HT-29 (cell line): Measurements from ENCODE around the gene RABGGTA. TPM values are rescaled to one million over a fixed set of nuclear protein-coding genes. Genes with fewer than 3 reads are reported as not detected.
A peak's percentile ranks its signal among the peaks of the same experiment; 100 is the strongest.
"Not testable (repeated sequence)": the region's sequence is repeated elsewhere in the genome, so short reads cannot be mapped to it uniquely, and the experiment has no call there.

Experiments used
- DNase-seq: peaks from one replicate; pipeline ENCODE4 v3.0.0-alpha.2; 2015; ENCODE audit warnings: low spot score
- total RNA-seq: library from RNA; depleted of rRNA; stranded (reverse); fragments of >200 nt; shearing (Covaris generic); gene quantifications from 2 replicates; pipeline ENCODE4 v1.2.3, GENCODE V29; 2014

Gene RABGGTA
- total RNA-seq, 1 experiment from 2014 or later, result 34.4 TPM

DNA sequence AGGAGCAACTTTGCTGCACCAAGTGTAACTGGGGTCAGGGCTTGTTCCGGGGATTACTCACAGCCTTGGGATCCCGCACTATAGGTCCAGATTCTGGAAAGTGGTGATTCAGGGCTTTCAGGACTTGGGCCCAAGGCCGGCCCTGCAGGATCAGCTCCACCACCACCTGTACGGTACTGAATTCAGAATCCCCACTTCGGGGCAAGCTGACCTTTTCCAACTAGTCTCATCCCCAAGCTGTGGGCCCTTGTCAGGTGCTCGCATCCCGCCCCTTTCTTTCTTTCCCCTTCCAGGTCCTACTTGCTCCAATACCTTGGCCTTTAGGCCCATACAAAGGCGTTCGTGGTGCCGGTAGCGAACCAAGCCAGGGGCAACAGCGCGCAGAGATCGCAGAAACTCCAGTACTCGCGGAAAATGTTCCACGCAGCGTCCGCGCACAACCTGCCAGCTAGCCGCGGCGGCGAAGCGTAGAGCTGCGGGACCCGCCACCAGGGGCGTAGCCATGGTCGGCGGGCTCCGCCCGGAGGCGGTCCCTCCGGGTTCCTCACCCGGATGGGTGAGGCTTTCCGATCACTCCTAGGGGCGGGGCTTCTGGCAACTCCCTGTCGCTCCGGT, 29.5 kb downstream of the RABGGTA start:
- peak; percentile 85 for DNase-seq

DNA sequence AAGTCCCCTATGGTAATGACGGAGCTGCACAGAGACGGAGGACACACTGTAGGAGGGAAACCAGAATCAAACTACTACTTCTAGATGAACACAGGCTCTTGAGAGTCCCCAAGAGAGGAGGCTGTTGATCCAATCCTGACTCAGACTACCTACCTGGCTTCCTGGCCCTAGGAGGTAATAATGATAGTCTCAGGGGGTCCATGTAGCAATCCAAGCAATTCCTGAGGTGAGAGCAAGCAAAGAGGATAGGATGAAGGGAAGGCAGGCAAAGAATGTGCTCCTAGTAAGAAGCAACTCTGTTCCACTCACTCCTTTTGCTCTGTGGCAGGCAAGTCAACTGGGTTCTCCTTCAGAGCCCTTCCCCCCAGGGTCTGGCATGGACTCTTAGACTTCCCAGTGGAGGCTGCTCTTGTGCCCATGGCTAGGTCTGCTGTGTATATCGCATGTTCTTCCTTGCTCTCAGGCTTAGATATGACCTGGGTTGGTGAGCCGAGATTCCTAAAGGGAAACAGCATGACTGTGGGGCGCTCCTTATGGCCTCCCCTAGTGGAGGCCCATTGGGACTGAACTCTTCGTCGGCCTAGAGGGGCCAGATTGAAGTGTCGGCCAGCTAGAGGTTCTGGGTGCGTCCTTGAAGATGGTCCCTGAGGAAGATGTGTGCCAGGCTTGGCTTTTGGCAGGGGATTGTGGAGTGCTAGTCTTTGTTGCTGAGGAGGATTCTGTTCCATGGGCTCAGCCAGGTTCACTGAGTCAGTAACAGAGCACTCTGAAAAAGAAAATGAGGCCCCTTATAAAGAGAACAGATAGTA, 31.1 kb downstream of the RABGGTA start:
- DNase-seq, result no peak

DNA sequence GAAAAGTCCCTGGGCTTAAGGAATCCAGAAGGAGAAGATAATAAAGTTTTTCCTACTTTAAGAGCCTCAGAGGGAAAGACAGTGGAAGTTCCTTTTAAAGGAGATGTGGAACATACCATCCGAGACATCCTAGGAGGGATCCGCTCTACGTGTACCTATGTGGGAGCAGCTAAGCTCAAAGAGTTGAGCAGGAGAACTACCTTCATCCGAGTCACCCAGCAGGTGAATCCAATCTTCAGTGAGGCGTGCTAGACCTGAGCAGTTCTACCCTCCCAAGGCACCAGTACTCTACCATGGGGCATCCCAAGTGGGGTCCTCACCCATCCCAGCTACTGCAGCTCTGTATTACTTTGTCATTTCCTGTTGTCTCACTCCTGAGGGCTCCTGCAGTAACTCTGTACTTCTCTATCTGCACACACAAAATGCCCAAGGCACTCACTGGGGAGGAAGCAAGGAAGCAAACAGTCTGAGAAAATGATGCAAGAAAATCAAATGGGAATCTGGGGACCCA, 32.8 kb downstream of the RABGGTA start:
- no peak for DNase-seq

DNA sequence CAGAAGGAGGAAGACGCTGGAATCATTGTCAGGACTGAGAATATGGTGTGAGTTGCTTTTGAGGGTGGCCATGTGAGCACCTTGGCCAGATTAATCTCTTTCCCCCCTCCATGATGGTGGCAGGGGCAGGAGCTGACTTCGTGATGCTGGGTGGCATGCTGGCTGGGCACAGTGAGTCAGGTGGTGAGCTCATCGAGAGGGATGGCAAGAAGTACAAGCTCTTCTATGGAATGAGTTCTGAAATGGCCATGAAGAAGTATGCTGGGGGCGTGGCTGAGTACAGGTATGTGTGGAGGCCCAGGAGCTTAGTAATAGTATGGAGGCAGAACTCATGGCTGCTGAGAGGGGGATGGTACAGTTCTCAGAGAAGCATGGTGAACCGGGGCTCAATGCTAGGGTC, 33.3 kb downstream of the RABGGTA start:
- DNase-seq, result no peak

DNA sequence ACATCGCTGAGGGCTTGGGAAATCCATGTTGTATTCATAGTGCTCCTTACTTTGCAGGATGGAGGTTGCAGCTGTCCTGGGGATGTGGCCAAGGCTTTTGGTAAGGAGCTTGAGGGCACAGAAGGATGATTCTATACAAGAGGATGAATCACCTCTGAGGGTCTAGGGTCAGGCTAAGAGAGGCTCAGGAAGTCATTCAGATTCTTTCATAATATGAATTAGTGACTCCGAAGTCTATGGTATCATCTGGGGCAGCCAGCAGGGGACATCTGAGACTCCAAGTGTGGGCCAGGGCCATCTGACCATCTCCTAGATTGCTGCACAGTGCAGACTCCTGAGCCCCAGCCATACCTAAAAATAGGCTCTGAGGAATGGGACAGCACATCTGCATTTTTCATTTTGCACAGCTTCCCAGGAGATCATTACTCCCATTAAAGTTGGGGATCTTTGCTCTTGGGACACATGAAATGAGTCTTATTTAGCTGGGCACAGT, 33.9 kb downstream of the RABGGTA start:
- DNase-seq, result no peak

DNA sequence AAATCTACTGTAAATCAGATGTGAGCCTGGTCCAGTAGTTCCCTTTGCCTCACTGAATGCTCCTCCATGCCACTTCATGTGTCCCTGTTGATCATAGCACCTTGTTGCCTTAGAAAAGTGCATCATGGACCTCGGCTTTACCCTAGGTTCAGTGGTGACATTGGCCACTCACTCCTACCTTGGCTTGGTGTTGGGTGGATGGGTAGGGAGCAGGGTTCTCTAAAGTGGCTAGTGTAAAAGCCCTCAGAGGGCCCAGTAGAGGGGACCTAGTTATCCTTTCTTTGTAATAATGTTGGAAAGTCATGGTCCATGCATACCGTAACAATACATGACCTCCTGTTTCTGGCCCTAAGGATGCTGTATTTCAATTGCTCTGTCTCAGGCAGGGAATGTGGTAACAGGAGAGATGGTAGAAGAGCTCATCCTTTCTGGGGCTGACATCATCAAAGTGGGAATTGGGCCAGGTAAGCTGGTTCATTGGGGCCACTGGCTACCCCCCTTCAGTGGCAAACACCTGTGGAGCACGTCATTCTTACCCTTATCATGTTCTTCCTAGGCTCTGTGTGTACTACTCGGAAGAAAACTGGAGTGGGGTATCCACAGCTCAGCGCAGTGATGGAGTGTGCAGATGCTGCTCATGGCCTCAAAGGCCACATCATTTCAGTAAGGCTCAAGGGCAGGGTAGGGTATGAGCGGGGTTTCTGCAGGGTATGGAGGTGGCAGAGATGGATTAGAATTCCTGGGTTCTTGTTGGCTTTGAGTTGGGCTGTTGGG, 34.5 kb downstream of the RABGGTA start:
- DNase-seq, result no peak

DNA sequence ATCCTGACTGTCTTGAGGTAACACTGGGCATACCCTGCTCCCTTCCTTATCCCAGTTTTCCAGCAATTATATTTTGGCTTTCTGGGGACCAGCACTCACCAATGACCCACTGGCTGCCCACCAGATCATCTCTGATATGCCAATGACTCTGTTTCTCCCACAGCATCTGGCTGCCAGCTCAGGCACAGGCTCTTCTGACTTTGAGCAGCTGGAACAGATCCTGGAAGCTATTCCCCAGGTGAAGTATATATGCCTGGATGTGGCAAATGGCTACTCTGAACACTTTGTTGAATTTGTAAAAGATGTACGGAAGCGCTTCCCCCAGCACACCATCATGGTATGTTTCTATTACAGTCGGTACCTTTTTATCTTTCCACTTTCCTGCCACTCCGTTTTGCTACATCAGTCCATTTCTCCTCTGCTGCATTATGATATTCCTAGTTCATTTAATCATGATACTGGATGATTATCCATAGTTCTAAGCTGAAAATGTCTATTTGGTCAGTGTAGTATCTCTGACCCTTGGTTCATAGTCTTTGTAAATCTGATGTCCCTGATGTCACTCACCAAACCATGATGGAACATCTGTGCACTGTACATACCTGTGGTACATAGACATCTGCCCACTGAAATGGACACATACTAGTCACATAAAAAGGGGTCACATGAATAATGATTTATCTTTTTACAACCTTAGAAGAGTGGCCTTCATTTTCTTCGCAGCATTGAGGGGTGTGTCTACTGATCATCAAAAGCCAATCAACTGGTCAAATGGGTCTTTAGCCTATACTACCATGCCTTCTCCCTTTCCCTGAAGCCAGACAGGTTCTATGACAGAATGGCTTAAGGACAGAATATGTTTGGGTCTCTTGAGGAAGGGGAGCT, 35.4 kb downstream of the RABGGTA start:
- no peak for DNase-seq

DNA sequence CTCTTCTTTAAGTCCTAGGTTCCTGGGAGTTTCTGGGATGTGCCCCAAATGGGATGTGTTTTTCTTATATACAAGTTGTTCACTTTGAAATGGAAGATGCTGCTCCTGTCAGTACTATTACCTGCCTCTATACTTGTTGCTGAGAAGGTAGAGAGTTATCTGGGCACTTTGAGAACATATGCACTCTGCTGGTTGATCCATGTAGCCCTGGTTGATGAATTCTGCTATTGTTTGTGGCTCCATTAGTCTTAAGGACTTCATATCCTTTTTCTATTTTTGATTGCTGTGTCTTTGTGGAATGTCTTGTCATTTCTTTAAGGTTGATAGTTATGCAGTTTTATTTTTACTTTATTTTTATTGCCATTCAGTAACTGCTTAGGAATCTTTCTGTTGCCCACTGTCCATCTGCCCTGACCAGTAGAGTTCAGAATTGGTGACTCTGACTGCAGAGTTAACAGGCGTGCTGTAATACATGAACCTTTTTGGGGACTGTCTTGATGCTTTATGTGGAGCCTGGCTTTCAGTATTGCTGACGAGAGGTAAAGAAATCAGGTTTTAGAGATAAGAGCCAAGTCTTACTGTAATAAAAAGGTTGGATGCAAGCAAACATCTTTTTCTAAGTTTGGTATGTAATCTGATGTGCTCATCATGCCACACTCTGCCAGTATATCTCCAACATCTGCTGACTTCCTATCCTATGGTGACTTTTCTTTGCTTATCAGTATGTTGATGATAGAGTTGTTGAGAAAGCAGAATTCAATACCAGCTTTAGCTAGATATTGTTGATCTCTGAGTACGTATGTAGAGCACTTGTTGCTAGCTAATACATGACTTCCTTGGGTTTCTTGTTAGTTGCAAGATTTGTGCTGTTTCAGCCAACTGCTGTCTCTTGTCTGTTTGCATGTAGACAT, 37.0 kb downstream of the RABGGTA start:
- no peak for DNase-seq

DNA sequence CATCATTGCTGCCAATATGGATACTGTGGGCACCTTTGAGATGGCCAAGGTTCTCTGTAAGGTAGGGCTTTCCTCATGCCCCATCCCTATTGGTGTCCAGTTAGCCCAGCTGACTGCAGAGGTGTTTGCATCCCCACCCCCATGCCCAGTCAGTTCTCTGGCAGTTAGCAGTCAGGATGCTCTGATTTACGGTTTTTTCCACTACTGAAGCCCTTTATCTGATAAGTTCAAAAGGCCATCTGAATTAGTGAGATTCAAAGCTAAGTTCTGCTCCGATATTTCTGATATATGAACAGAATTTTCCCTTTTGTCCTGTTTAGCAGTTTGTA, 37.9 kb downstream of the RABGGTA start:
- no peak for DNase-seq

DNA sequence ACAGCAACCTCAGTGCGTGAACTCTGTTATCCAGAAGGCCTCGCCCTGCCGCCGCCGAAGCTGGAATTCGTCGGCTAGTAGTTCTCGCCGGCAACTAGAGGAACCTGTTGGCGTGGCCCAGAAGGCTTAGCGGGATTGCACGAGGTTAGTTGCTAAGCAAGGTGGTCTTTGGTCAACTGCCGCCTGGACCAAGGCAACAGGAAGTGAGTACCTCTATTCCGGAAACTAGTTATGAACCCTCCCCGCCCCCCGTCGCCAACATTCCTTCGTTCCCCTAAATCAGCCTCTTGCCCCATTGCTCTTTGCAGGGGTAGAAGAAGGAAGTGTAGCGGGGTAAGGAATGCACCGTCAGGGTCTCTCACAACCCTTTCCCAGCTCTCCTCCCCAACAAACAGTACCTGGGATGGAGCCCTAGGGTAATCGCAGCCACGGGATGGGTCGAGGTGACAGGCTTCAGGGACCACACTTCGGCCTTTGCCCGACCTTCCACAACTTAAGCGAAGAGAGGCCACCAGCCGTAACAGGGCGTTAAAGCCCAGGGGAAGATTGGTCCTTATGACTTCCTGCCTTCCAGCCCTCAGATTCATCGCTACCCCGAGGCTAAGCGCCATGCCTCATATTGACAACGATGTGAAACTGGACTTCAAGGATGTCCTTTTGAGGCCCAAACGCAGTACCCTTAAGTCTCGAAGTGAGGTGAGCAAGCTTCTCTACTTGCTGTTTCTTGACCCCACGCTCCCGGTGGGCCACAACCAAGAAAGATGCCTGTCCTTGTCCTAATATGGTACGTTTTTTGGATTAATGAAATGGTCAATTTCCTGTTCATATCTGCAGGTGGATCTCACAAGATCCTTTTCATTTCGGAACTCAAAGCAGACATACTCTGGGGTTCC, 38.5 kb downstream of the RABGGTA start, which contains the start of gene GMPR2:
Gene GMPR2 (plus strand): TSS at position 285 of the 893 bp plus-strand sequence. CDS start 325 bp downstream, at position 610.
- no peak for DNase-seq

DNA sequence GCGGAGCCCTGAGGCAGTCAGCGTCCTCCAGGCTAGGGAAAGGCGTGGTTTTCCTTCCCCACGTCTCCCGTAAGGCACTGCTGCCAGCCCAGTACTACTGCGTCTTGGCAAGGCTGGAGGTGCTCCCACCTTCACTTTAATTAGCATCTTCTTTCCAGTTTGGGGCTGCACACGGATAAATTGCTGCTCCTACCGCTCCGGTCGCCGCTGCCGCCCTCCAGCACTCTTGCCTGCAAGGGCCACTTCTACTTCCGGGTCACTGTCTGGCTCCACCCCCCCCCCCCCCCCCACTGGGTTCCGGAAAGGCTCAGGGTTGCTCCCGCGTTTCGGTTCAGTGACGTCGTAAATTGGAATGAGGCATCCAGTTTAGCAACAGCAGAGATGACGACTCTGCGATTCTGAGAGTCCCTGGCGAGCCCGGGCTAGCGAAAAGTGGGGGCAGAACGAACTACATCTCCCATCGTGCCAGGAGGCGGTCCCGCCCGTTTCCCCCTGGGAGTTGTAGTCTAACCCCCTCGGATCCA, 39.2 kb downstream of the RABGGTA start, which contains the start of gene NEDD8:
Gene NEDD8 (minus strand): TSS at position 247 of the 524 bp plus-strand sequence. CDS start 100 bp downstream, at position 147.
- peak; percentile 88 for DNase-seq

DNA sequence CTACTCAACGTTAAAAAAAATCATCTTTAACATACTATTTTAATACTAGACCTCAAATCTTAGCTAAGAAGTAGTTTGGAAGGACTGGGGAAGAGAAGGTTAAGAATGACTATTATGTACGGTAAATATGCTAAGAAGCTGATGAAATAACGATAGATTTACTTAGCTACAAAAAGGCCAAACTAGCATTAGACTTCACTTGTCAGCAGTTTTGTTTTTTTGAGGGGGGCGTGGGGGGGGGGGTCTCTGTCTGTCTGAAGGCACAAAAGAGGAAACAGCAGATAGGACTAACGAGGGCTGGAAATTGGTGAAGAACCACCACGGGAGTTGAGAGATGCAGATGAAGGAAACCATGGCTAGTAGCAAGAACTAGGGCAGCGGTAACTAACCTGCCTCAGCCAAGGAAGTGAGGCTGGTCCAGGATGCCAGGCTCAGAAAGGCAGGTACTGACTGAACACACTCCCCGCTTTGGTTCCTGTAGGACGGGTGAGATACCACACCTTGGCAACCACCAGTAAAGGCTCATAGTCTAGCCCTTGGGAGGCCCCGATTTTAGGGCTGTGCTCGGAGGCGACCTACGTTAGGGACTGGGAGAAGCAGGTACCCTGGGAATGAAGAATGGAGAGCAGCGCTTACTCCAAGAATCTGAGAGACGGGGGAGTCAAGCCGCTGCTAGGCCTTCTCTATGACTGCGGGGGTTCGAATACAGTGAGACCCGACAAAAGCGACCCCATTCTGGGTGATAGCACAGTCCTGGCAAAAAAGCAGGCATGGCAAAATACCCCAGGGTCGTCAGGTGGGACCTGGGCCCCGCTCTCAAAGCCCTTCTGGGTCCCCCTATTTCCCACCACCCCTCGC, 39.9 kb downstream of the RABGGTA start:
- DNase-seq, result peak; percentile 36

DNA sequence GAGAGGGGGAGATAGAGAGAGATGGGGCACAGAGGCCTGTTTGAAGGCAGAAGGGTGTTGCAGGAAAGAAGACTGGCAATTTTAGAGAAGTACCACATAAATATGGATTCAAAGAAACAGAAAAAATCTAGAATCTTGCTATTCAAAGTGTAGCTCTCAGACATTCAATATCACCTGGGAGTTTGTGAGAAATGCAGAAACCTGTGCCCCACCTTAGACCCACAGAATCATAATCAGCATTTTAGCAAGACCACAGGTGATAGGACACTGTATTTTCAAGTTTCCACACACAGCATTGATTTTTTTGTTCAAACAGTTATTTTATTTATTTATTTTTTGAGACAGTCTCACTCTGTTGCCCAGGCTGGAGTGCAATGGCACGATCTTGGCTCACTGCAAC, 42.5 kb downstream of the RABGGTA start:
- DNase-seq, result no peak

DNA sequence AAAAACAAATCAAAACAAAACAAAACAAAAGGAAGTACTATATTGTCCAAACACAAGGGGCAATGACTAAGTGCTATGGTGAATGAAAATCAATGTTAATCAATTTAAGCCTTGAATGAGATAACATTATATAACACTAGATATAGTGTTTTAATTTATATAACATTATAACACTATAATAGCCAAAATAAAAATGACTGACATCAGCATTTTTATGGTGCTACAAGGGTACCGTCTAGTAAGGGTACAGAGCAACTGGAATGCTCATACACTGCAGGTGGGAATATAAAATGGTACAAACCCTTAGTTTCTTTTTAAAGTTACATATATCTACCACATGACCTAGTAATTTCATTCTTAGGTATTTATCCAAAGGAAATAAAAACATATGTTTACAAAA, 44.9 kb downstream of the RABGGTA start:
- no peak for DNase-seq

DNA sequence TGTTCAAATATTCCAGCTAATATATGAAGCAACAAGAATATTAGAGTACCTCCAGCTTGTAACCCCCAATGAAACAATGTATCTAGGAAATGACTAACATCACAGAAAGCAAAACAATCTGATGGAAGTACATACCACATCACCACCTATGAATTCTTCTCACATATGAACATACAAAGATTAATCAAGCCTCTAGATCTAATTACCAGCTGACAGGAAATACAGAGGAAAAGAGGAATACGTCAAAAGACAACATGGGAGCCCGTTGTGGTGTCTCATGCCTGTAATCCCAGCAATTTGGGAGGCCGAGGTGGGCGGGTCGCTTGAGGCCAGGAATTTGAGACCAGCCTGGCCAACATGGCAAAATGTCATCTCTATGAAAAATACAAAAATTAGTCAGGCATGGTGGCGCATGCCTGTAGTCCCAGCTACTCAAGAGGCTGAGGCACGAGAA, 46.8 kb downstream of the RABGGTA start:
- DNase-seq, result no peak

DNA sequence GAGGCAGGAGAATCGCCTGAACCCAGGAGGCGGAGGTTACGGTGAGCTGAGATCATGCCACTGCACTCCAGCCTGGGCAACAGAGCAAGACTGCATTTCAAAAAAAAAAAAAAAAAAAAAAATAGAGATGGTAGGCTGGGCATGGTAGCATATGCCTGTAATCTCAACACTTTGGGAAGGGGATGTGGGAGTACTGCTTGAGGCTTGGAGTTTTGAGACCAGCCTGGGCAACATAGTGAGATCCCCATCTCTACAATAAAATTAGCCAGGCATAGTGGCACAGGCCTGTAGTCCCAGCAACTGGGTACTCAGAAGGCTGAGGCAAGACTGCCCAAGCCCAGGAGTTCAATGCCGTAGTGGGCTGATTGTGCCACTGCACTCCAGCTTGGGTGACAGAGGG, 48.4 kb downstream of the RABGGTA start:
- DNase-seq, result not testable (repeated sequence)

DNA sequence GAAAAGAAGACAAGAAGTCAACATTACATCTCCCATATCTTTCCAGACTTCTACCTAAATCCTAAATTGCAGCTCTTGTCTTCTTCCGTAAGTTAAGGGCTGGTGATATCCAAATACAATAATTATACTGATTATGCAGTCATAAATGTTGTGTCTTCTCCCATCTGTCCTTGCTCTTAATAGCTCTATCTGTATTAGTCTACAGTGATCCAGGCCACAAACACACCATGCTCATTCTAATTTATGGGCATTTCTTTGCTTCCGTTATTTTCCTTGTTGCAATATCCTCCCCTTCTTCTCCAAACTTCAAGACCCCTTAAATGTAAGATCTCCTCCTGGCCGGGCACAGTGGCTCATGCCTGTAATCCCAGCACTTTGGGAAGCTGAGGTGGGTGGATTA, 51.9 kb downstream of the RABGGTA start:
- DNase-seq, result no peak
